ENCODE data around the gene TUBD1. TPM values are rescaled to one million over a fixed set of nuclear protein-coding genes. Genes with fewer than 3 reads are reported as not detected.
A peak's percentile ranks its signal among the peaks of the same experiment; 100 is the strongest.
"Not testable (repeated sequence)": the region's sequence is repeated elsewhere in the genome, so short reads cannot be mapped to it uniquely, and the experiment has no call there.

Gene TUBD1
- total and polyA plus RNA-seq, 2 of the 13 experiments (the other 11 are each of a cell fraction or from before 2014, with no cell fraction given), result 18.2 to 25.9 TPM

DNA sequence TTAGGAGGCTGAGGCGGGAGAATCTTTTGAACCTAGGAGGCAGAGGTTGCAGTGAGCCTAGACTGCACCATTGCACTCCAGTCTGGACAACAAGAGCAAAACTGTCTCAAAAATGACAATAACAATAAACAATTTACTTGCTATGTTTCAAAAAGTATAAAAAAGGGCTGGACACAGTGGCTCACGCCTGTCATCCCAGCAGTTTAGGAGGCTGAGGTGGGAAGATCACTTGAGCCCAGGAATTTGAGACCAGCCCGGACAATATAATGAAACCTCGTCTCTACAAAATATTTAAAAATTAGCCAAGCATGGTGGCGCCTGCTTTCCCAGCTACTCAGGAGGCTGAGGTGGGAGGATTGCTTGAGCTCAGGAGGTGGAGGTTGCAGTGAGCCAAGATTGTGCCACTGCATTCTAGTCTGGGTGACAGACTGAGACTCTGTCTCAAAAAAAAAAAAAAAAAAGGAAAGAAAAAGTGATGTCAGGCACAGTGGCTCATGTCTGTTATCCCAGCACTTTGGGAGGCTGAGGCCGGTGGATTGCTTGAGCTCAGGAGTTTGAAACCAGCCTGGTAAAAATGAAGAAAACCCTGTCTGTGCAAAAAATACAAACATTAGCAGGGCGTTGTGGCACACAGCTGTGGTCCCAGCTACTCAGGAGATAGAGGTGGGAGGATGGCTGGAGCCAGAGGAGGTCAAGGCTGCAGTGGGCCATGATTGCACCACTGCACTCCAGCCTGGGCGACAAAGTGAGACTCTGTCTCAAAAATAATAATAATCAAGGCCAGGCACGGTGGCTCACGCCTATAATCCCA lies 38.6 kb downstream of the TUBD1 start (continued):
- TF ChIP-seq, protein P1, sequence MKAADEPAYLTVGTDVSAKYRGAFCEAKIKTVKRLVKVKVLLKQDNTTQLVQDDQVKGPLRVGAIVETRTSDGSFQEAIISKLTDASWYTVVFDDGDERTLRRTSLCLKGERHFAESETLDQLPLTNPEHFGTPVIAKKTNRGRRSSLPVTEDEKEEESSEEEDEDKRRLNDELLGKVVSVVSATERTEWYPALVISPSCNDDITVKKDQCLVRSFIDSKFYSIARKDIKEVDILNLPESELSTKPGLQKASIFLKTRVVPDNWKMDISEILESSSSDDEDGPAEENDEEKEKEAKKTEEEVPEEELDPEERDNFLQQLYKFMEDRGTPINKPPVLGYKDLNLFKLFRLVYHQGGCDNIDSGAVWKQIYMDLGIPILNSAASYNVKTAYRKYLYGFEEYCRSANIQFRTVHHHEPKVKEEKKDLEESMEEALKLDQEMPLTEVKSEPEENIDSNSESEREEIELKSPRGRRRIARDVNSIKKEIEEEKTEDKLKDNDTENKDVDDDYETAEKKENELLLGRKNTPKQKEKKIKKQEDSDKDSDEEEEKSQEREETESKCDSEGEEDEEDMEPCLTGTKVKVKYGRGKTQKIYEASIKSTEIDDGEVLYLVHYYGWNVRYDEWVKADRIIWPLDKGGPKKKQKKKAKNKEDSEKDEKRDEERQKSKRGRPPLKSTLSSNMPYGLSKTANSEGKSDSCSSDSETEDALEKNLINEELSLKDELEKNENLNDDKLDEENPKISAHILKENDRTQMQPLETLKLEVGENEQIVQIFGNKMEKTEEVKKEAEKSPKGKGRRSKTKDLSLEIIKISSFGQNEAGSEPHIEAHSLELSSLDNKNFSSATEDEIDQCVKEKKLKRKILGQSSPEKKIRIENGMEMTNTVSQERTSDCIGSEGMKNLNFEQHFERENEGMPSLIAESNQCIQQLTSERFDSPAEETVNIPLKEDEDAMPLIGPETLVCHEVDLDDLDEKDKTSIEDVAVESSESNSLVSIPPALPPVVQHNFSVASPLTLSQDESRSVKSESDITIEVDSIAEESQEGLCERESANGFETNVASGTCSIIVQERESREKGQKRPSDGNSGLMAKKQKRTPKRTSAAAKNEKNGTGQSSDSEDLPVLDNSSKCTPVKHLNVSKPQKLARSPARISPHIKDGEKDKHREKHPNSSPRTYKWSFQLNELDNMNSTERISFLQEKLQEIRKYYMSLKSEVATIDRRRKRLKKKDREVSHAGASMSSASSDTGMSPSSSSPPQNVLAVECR (CRISPR knock-in tag; IDR thresholded peaks at IDR 0.05; ENCODE audit: borderline replicate concordance), result peak; percentile 51; the same call in 1 of the 2 replicates
- TF ChIP-seq LCORL (IDR thresholded peaks at IDR 0.05), result not testable (repeated sequence)
- TF ChIP-seq LCORL (CRISPR knock-in tag; IDR thresholded peaks at IDR 0.05) (peak; percentile 33; the same call in 1 of the 2 replicates), MED13 (CRISPR knock-in tag; IDR thresholded peaks at IDR 0.05) (peak; percentile 52; the same call in 1 of the 2 replicates), ZNF768 (CRISPR knock-in tag; IDR thresholded peaks at IDR 0.05) (0 out of 2 replicates have a peak, but pooled peaks have one; percentile 24), TBL1XR1 (IDR thresholded peaks at IDR 0.05; ENCODE audit: borderline replicate concordance, low read length, partially characterized antibody) (peak; percentile 39), NR2F2 (IDR thresholded peaks at IDR 0.05; ENCODE audit: borderline replicate concordance, low read depth) (peak; percentile 50; the same call in 1 of the 2 replicates), ELF4 (CRISPR knock-in tag; IDR thresholded peaks at IDR 0.05; ENCODE audit: borderline replicate concordance) (0 out of 2 replicates have a peak, but pooled peaks have one; percentile 18), ZNF777 (CRISPR knock-in tag; IDR thresholded peaks at IDR 0.05) (0 out of 2 replicates have a peak, but pooled peaks have one; percentile 3), BCL6 (CRISPR knock-in tag; IDR thresholded peaks at IDR 0.05) (peak; percentile 82), ZNF460 (CRISPR knock-in tag; IDR thresholded peaks at IDR 0.05; ENCODE audit: borderline replicate concordance) (peak; percentile 69; the same call in 1 of the 2 replicates), ZBTB7B (CRISPR knock-in tag; IDR thresholded peaks at IDR 0.05) (peak; percentile 90), JUND (CRISPR knock-in tag; IDR thresholded peaks at IDR 0.05) (peak; percentile 75), KDM2A (CRISPR knock-in tag; IDR thresholded peaks at IDR 0.05; ENCODE audit: borderline replicate concordance, low read depth) (peak; percentile 45; the same call in 1 of the 2 replicates), ZBTB7A (CRISPR knock-in tag; IDR thresholded peaks at IDR 0.05) (peak; percentile 19; the same call in 1 of the 2 replicates), NFKBIZ (CRISPR knock-in tag; IDR thresholded peaks at IDR 0.05) (peak; percentile 59; the same call in 1 of the 2 replicates), SALL1 (CRISPR knock-in tag; IDR thresholded peaks at IDR 0.05) (peak; percentile 98), ZNF33B (CRISPR knock-in tag; IDR thresholded peaks at IDR 0.05) (peak; percentile 50; the same call in 1 of the 2 replicates), FOXA3 (CRISPR knock-in tag; IDR thresholded peaks at IDR 0.05) (peak; percentile 69; the same call in 1 of the 2 replicates)
- TF ChIP-seq, protein P2, sequence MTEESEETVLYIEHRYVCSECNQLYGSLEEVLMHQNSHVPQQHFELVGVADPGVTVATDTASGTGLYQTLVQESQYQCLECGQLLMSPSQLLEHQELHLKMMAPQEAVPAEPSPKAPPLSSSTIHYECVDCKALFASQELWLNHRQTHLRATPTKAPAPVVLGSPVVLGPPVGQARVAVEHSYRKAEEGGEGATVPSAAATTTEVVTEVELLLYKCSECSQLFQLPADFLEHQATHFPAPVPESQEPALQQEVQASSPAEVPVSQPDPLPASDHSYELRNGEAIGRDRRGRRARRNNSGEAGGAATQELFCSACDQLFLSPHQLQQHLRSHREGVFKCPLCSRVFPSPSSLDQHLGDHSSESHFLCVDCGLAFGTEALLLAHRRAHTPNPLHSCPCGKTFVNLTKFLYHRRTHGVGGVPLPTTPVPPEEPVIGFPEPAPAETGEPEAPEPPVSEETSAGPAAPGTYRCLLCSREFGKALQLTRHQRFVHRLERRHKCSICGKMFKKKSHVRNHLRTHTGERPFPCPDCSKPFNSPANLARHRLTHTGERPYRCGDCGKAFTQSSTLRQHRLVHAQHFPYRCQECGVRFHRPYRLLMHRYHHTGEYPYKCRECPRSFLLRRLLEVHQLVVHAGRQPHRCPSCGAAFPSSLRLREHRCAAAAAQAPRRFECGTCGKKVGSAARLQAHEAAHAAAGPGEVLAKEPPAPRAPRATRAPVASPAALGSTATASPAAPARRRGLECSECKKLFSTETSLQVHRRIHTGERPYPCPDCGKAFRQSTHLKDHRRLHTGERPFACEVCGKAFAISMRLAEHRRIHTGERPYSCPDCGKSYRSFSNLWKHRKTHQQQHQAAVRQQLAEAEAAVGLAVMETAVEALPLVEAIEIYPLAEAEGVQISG (CRISPR knock-in tag; IDR thresholded peaks at IDR 0.05), result peak; percentile 76; the same call in 1 of the 2 replicates
- TF ChIP-seq, protein P3, sequence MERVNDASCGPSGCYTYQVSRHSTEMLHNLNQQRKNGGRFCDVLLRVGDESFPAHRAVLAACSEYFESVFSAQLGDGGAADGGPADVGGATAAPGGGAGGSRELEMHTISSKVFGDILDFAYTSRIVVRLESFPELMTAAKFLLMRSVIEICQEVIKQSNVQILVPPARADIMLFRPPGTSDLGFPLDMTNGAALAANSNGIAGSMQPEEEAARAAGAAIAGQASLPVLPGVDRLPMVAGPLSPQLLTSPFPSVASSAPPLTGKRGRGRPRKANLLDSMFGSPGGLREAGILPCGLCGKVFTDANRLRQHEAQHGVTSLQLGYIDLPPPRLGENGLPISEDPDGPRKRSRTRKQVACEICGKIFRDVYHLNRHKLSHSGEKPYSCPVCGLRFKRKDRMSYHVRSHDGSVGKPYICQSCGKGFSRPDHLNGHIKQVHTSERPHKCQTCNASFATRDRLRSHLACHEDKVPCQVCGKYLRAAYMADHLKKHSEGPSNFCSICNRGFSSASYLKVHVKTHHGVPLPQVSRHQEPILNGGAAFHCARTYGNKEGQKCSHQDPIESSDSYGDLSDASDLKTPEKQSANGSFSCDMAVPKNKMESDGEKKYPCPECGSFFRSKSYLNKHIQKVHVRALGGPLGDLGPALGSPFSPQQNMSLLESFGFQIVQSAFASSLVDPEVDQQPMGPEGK (CRISPR knock-in tag; IDR thresholded peaks at IDR 0.05), result peak; percentile 79
